Progenitor cell of endocrine pancreas (in vitro differentiated cells): ENCODE data around the gene MAP7D3. TPM values are rescaled to one million over a fixed set of nuclear protein-coding genes. Genes with fewer than 3 reads are reported as not detected.

ENCODE experiments used
- DNase-seq: peaks from one replicate; pipeline ENCODE4 v3.0.0; 2021; ENCODE audit warnings: low spot score; ENCODE audit not compliant: unreplicated experiment
- H3K27ac Mint-ChIP-seq: 2 replicates; pipeline ENCODE4 v1.8.0; 2021; ENCODE audit warnings: mild to moderate bottlenecking, moderate library complexity, mixed read lengths
- H3K27me3 Mint-ChIP-seq: 2 replicates; pipeline ENCODE4 v1.8.0; 2021; ENCODE audit warnings: mixed read lengths
- H3K36me3 Mint-ChIP-seq: 2 replicates; pipeline ENCODE4 v1.8.0; 2022; ENCODE audit warnings: mixed read lengths; ENCODE audit not compliant: insufficient read depth
- H3K4me1 Mint-ChIP-seq: 2 replicates; pipeline ENCODE4 v1.8.0; 2021; ENCODE audit warnings: low read depth, mixed read lengths
- H3K4me3 Mint-ChIP-seq: 2 replicates; pipeline ENCODE4 v1.8.0; 2021; ENCODE audit warnings: low read depth, mild to moderate bottlenecking, moderate library complexity, mixed read lengths
- H3K9me3 Mint-ChIP-seq: 2 replicates; pipeline ENCODE4 v1.8.0; 2021; ENCODE audit warnings: low read depth, mixed read lengths
- total RNA-seq: library from RNA; stranded (reverse); gene quantifications from 2 replicates; pipeline ENCODE4 v1.2.1, GENCODE V29; 2021
- TF ChIP-seq, protein P1 (sequence below): fragments of 200-600 bp; sonication (generic); IDR thresholded peaks from one replicate; pipeline ENCODE4 v1.5.0; 2021; ENCODE audit warnings: antibody characterized with exemption, mild to moderate bottlenecking; ENCODE audit not compliant: unreplicated experiment

The MAP7D3 gene
- total RNA-seq, 1 donor from 2014 or later: 5.8 TPM

- TF ChIP-seq, protein P1, sequence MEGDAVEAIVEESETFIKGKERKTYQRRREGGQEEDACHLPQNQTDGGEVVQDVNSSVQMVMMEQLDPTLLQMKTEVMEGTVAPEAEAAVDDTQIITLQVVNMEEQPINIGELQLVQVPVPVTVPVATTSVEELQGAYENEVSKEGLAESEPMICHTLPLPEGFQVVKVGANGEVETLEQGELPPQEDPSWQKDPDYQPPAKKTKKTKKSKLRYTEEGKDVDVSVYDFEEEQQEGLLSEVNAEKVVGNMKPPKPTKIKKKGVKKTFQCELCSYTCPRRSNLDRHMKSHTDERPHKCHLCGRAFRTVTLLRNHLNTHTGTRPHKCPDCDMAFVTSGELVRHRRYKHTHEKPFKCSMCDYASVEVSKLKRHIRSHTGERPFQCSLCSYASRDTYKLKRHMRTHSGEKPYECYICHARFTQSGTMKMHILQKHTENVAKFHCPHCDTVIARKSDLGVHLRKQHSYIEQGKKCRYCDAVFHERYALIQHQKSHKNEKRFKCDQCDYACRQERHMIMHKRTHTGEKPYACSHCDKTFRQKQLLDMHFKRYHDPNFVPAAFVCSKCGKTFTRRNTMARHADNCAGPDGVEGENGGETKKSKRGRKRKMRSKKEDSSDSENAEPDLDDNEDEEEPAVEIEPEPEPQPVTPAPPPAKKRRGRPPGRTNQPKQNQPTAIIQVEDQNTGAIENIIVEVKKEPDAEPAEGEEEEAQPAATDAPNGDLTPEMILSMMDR: no peak
- H3K27ac Mint-ChIP-seq: no peak overlapping the region
- H3K9me3 Mint-ChIP-seq: peaks cover 29% of the 10 kb centered on the region
- H3K4me3 Mint-ChIP-seq: no peak overlapping the region
- no peaks in the 10 kb centered on the region for H3K27me3 Mint-ChIP-seq
- H3K36me3 Mint-ChIP-seq: peaks cover 2% of the 10 kb centered on the region
- peaks cover 2% of the 10 kb centered on the region for H3K4me1 Mint-ChIP-seq
- no peak for DNase-seq
Observed at GRCh38 chrX:136198010-136198409, 53.2 kb downstream of the MAP7D3 start.

DNA sequence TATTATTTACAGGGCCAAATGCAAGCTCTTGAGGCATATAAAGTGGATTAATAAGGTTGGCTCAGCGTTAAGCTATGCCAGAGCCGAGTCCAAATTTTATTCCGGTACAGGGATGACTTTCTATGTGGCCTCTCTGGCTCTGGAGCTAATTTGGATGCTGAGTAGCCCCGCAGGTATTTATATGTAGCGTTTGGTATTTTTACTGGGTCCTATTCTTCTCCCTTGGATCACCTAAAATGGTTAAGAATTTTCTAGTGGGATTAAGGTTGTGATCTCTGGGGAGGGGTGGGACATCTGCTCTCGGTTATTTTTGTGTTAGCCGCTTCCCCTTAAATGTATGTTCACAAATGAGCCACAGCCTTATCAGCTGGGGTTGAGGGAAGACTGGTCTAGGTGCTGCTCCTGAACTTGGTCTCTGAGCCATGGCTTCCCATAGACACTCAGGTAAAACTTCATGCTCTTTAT lies 54.5 kb downstream of the MAP7D3 start:
- peaks cover 34% of the 10 kb centered on the region for H3K9me3 Mint-ChIP-seq
- DNase-seq: no peak
- H3K4me1 Mint-ChIP-seq: no peaks in the 10 kb centered on the region
- H3K27ac Mint-ChIP-seq: no peak overlapping the region
- TF ChIP-seq, protein P1: no peak
- H3K4me3 Mint-ChIP-seq: no peak overlapping the region
- no peaks in the 10 kb centered on the region for H3K27me3 Mint-ChIP-seq
- H3K36me3 Mint-ChIP-seq: peaks cover 2% of the 10 kb centered on the region

DNA sequence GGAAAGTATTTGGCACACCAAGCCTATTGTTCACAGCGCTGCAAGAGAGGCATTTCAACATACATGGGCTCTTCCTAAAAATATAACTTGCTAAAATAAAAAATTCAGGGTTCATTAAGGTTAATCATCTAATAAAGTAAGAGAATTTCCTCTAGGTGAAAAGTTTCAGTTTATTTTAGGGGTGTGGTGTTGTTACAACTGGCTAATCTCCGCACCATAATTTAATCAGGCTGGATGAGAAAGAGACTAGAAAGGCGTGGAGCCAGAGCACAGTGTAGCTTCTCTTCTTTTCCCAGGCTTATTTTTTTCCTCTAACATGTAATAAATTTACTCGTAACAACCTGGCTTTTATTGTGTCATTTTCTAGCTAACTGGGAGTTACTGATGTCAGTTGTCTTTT lies 56.0 kb downstream of the MAP7D3 start:
- H3K9me3 Mint-ChIP-seq: peaks cover 29% of the 10 kb centered on the region
- DNase-seq: no peak
- no peaks in the 10 kb centered on the region for H3K36me3 Mint-ChIP-seq
- H3K4me3 Mint-ChIP-seq: no peak overlapping the region
- TF ChIP-seq, protein P1: no peak
- H3K27ac Mint-ChIP-seq: no peak overlapping the region
- no peaks in the 10 kb centered on the region for H3K4me1 Mint-ChIP-seq
- no peaks in the 10 kb centered on the region for H3K27me3 Mint-ChIP-seq

GRCh38 chrX:136194536-136194935 lies 56.7 kb downstream of the MAP7D3 start:
- Mint-ChIP-seq H3K4me3 (no peak overlapping the region), H3K4me1 (no peaks in the 10 kb centered on the region), H3K27me3 (no peaks in the 10 kb centered on the region), H3K36me3 (no peaks in the 10 kb centered on the region), H3K27ac (no peak overlapping the region), H3K9me3 (peaks cover 32% of the 10 kb centered on the region)
- TF ChIP-seq, protein P1: no peak
- no peak for DNase-seq

DNA sequence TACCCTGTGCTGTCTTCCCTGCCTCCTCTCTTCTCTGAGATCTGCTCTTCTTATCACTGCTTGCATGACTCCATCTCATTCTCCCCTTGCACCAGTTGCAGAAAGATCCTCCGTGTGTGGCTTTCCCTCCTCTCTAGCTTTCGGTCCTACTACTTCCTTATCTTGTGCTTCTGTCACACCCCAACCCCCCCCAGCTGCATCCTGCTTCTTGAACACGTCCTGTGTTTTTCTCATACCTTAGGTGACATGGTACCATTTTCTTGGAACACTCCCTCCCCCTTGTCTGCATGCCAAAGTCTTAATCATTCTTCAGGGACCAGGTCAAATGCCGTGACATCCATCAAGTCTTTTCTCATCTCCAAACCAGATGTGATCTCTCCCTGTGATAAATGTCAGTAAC lies 57.4 kb downstream of the MAP7D3 start:
- Mint-ChIP-seq H3K27ac (no peak overlapping the region), H3K27me3 (no peaks in the 10 kb centered on the region), H3K4me1 (no peaks in the 10 kb centered on the region), H3K4me3 (no peak overlapping the region), H3K9me3 (peaks cover 31% of the 10 kb centered on the region), H3K36me3 (no peaks in the 10 kb centered on the region)
- TF ChIP-seq, protein P1: no peak
- no peak for DNase-seq
